Fibroblast of lung (primary cell): ENCODE results near the gene KRT74. TPM values are rescaled to one million over a fixed set of nuclear protein-coding genes. Genes with fewer than 3 reads are reported as not detected.

Experiments
- DNase-seq, 2 donors: peaks; one replicate each; pipeline versions ENCODE4 v3.0.0 to v3.0.0-alpha.2; 2010; ENCODE audit warnings: low read depth in 2 of 2
- H2AFZ ChIP-seq: 2 replicates; pipeline ENCODE4 v1.5.1; 2012; ENCODE audit warnings: low read length, control low read depth, inconsistent platforms
- H3K27ac ChIP-seq: 2 replicates; pipeline ENCODE4 v1.5.1; 2011; ENCODE audit warnings: low read length, control low read depth; ENCODE audit not compliant: insufficient read depth
- H3K27me3 ChIP-seq: 2 replicates; pipeline ENCODE4 v1.5.1; 2011; ENCODE audit warnings: mild to moderate bottlenecking, low read length; ENCODE audit not compliant: control insufficient read depth, insufficient read depth
- H3K36me3 ChIP-seq: 2 replicates; pipeline ENCODE4 v1.5.1; 2011; ENCODE audit warnings: low read length; ENCODE audit not compliant: control insufficient read depth, insufficient read depth
- H3K4me1 ChIP-seq: 2 replicates; pipeline ENCODE4 v1.5.1; 2011; ENCODE audit warnings: low read length; ENCODE audit not compliant: control insufficient read depth, insufficient read depth; ENCODE audit errors: extremely low read depth
- H3K4me2 ChIP-seq: 2 replicates; pipeline ENCODE4 v1.5.1; 2011; ENCODE audit warnings: low read length, control low read depth; ENCODE audit not compliant: insufficient read depth; ENCODE audit errors: extremely low read depth
- H3K4me3 ChIP-seq, 4 experiments: fragments of 200-600 bp in 1 of 4; sonication (generic) in 1 of 4; replicated peaks in 1 of 4; 2 replicates each; pipeline ENCODE4 v1.5.1; 2011 to 2016; ENCODE audit warnings: low read length in 4 of 4, low read depth in 3 of 4, mild to moderate bottlenecking in 3 of 4, control low read depth in 2 of 4, inconsistent platforms in 1 of 4, mixed read lengths in 1 of 4; ENCODE audit not compliant: insufficient read depth in 1 of 4; ENCODE audit errors: control extremely low read depth in 1 of 4
- H3K79me2 ChIP-seq: 2 replicates; pipeline ENCODE4 v1.5.1; 2012; ENCODE audit warnings: mild to moderate bottlenecking, low read length, inconsistent platforms; ENCODE audit not compliant: control insufficient read depth, insufficient read depth
- H3K9ac ChIP-seq: 2 replicates; pipeline ENCODE4 v1.5.1; 2011; ENCODE audit warnings: mild to moderate bottlenecking, low read length, control low read depth; ENCODE audit not compliant: insufficient read depth
- H3K9me3 ChIP-seq: 2 replicates; pipeline ENCODE4 v1.5.1; 2012; ENCODE audit warnings: low read depth, low read length; ENCODE audit not compliant: control insufficient read depth, insufficient read depth
- H4K20me1 ChIP-seq: 2 replicates; pipeline ENCODE4 v1.5.1; 2011; ENCODE audit warnings: low read length; ENCODE audit not compliant: control insufficient read depth, insufficient read depth; ENCODE audit errors: extremely low read depth
- EZH2 ChIP-seq: IDR thresholded peaks from 2 replicates; pipeline ENCODE4 v1.5.1; 2012; ENCODE audit warnings: low read length, control low read depth, mild to moderate bottlenecking; ENCODE audit errors: missing control alignments
- polyA plus RNA-seq, 2 donors: library from polyadenylated mRNA; depleted of rRNA in 1 of 2; stranded (reverse) in 1 of 2; unstranded in 1 of 2; fragments of >200 nt; gene quantifications; 2 replicates each; pipeline ENCODE4 v1.2.1, GENCODE V29; 2011 to 2012; ENCODE audit warnings: missing spikeins in 1 of 2
- total RNA-seq: library from RNA; depleted of rRNA; stranded (reverse); fragments of >200 nt; gene quantifications from 2 replicates; pipeline ENCODE4 v1.2.1, GENCODE V29; 2014
- TF ChIP-seq, protein P1 (sequence below), 2 donors: IDR thresholded peaks in 1 of 2; conservative IDR thresholded peaks in 1 of 2; 1 replicate in 1 of 2; 2 replicates in 1 of 2; pipeline ENCODE4 v1.5.1; 2011 to 2012; ENCODE audit warnings: low read length in 2 of 2, control low read depth in 1 of 2, inconsistent platforms in 1 of 2, low read depth in 1 of 2, mild to moderate bottlenecking in 1 of 2

KRT74 gene
- total and polyA plus RNA-seq, 2 donors (not counting 1 experiment from before 2014, with no cell fraction given) = not detected

DNA sequence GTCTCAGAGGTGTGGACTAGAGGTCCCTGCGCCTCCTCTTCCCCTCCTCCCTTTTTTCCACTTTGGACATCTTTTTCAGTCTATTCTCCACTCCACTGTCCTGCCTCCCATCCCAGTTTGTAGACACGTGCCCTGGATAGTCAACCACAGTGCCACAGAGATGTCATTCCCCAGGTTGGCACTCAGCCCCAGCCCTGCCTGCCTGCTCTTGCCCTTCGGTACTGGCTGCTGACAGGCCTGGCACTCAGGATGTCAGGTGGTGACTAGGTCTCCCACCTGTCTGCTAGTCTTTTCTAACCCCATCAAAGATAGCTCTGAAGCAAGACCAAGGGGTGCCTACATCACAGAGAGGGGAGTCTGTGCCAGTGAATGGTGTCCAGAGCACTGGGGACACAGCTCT, 36.5 kb downstream of the KRT74 start:
- no peaks in the 10 kb centered on the region for H3K4me1 ChIP-seq
- H3K36me3 ChIP-seq = no peaks in the 10 kb centered on the region
- H3K9ac ChIP-seq = no peak overlapping the region
- H2AFZ ChIP-seq = no peak overlapping the region
- TF ChIP-seq, protein P1, sequence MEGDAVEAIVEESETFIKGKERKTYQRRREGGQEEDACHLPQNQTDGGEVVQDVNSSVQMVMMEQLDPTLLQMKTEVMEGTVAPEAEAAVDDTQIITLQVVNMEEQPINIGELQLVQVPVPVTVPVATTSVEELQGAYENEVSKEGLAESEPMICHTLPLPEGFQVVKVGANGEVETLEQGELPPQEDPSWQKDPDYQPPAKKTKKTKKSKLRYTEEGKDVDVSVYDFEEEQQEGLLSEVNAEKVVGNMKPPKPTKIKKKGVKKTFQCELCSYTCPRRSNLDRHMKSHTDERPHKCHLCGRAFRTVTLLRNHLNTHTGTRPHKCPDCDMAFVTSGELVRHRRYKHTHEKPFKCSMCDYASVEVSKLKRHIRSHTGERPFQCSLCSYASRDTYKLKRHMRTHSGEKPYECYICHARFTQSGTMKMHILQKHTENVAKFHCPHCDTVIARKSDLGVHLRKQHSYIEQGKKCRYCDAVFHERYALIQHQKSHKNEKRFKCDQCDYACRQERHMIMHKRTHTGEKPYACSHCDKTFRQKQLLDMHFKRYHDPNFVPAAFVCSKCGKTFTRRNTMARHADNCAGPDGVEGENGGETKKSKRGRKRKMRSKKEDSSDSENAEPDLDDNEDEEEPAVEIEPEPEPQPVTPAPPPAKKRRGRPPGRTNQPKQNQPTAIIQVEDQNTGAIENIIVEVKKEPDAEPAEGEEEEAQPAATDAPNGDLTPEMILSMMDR (conservative IDR thresholded peaks at IDR 0.05 in 1 of 2, IDR thresholded peaks at IDR 0.05 in 1 of 2; ENCODE audit: low read depth in 1 of 2, low read length in 2 of 2) = no peak
- TF ChIP-seq EZH2 = no peak
- DNase-seq = no peak
- H3K9me3 ChIP-seq = no peaks in the 10 kb centered on the region
- no peak overlapping the region for H3K4me3 ChIP-seq
- H3K27me3 ChIP-seq = no peaks in the 10 kb centered on the region
- no peak overlapping the region for H3K4me2 ChIP-seq
- H4K20me1 ChIP-seq = no peaks in the 10 kb centered on the region
- H3K79me2 ChIP-seq = no peaks in the 10 kb centered on the region
- H3K27ac ChIP-seq = no peak overlapping the region

DNA sequence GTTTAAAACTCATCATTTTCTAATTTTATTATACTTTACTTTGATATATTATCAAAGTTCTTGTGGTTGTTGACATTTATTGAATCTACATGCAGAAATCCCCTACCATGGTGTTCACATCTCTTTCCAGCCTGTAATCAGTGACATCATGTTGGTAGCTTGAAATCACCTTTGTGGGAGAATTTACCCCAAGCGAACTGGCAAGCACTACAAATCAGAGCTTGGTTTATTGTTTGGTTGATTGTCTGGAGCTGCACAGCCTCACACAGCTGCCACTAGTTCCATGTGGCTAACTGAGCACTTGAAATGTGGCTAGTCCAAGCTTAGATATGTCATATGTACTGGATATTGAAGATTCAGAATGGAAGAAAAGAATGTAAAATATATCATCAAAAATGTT, 38.1 kb downstream of the KRT74 start:
- no peak overlapping the region for H2AFZ ChIP-seq
- H3K79me2 ChIP-seq = no peaks in the 10 kb centered on the region
- no peaks in the 10 kb centered on the region for H3K4me1 ChIP-seq
- H3K9ac ChIP-seq = no peak overlapping the region
- H3K4me3 ChIP-seq = no peak overlapping the region
- no peaks in the 10 kb centered on the region for H4K20me1 ChIP-seq
- H3K36me3 ChIP-seq = no peaks in the 10 kb centered on the region
- peaks cover 2% of the 10 kb centered on the region for H3K27me3 ChIP-seq
- TF ChIP-seq, protein P1 (conservative IDR thresholded peaks at IDR 0.05 in 1 of 2, IDR thresholded peaks at IDR 0.05 in 1 of 2; ENCODE audit: low read depth in 1 of 2, low read length in 2 of 2) = no peak
- no peak for TF ChIP-seq EZH2
- no peak for DNase-seq
- no peak overlapping the region for H3K27ac ChIP-seq
- no peak overlapping the region for H3K4me2 ChIP-seq
- H3K9me3 ChIP-seq = no peaks in the 10 kb centered on the region

DNA sequence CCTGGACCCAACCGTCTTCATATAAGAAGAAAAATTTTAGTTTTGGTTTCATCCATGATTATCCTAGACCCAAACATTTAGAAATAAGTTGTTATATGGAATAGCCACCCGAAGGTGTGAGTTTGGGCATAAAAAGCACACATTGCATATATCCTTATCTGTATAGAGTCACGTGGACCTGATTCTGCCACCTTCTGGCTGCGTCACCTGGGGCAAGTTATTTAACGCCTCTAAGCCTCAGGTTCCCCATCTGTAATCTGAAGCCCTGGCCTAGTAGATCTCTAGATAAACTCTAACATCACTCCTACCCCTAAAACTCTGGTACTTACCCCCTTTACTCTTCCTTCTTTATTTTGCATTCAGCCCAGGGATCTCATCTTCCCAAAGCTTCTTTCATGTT, 39.2 kb downstream of the KRT74 start:
- Histone ChIP-seq H3K4me2 (no peak overlapping the region), H3K36me3 (no peaks in the 10 kb centered on the region), H3K27ac (no peak overlapping the region), H2AFZ (no peak overlapping the region), H3K4me1 (no peaks in the 10 kb centered on the region), H3K27me3 (peaks cover 2% of the 10 kb centered on the region), H4K20me1 (no peaks in the 10 kb centered on the region), H3K79me2 (no peaks in the 10 kb centered on the region), H3K9ac (no peak overlapping the region), H3K4me3 (no peak overlapping the region), H3K9me3 (no peaks in the 10 kb centered on the region)
- no peak for DNase-seq
- TF ChIP-seq, protein P1 (conservative IDR thresholded peaks at IDR 0.05 in 1 of 2, IDR thresholded peaks at IDR 0.05 in 1 of 2; ENCODE audit: low read depth in 1 of 2, low read length in 2 of 2) = no peak
- TF ChIP-seq EZH2 = no peak
